Measurements from ENCODE around the gene KTI12.
"Not testable (repeated sequence)": the region's sequence is repeated elsewhere in the genome, so short reads cannot be mapped to it uniquely, and the experiment has no call there.

The KTI12 gene

GRCh38 chr1:52057255-52057654 is 23.6 kb upstream of the KTI12 start:
- Histone ChIP-seq H3K4me3 (peak overlapping the region; percentile 89), H3K27ac (peak overlapping the region; percentile 96), H3K4me1 (peaks cover 48% of the 10 kb centered on the region), H4K20me1 (peaks cover 81% of the 10 kb centered on the region), H3K9ac (peak overlapping the region; percentile 90), H3K27me3 (no peaks in the 10 kb centered on the region), H3K9me3 (no peaks in the 10 kb centered on the region), H3K4me2 (peak overlapping the region; percentile 92), H3K36me3 (peaks cover 32% of the 10 kb centered on the region)
- no peak for TF ChIP-seq Cebpa-rat (IDR thresholded peaks at IDR 0.05)

- Histone ChIP-seq H3K9me3 (no peaks in the 10 kb centered on the region), H3K27ac (peak overlapping the region; percentile 96), H3K4me2 (peak overlapping the region; percentile 92), H3K27me3 (no peaks in the 10 kb centered on the region), H4K20me1 (peaks cover 81% of the 10 kb centered on the region), H3K4me3 (peak overlapping the region; percentile 89), H3K36me3 (peaks cover 32% of the 10 kb centered on the region), H3K4me1 (peaks cover 48% of the 10 kb centered on the region), H3K9ac (peak overlapping the region; percentile 90)
- no peak for TF ChIP-seq Cebpa-rat (IDR thresholded peaks at IDR 0.05)
Observed at GRCh38 chr1:52056937-52057231, 23.3 kb upstream of the KTI12 start.

- Histone ChIP-seq H3K27me3 (no peaks in the 10 kb centered on the region), H3K4me3 (peak within 1 kb of the TSS; percentile 89), H3K4me2 (peak within 1 kb of the TSS; percentile 92), H3K9ac (peak within 1 kb of the TSS; percentile 90), H4K20me1 (peaks cover 80% of the 10 kb centered on the region), H3K36me3 (peaks cover 31% of the 10 kb centered on the region), H3K4me1 (peaks cover 48% of the 10 kb centered on the region), H3K27ac (peak within 1 kb of the TSS; percentile 96), H3K9me3 (no peaks in the 10 kb centered on the region)
- TF ChIP-seq Cebpa-rat (IDR thresholded peaks at IDR 0.05): no peak
Observed at GRCh38 chr1:52056163-52056936, 22.7 kb upstream of the KTI12 start, which contains the start of gene BTF3L4. Gene BTF3L4 (plus strand): TSS chr1:52056295. CDS start chr1:52059848, 3,553 bp downstream.

GRCh38 chr1:52055866-52056162 is 22.2 kb upstream of the KTI12 start:
- H3K9ac ChIP-seq: peak overlapping the region; percentile 90

GRCh38 chr1:52055066-52055865 is 21.7 kb upstream of the KTI12 start, which contains the start of gene TXNDC12:
Gene TXNDC12 (minus strand): TSS chr1:52055191. CDS start chr1:52055096, 95 bp downstream.
- H3K4me1 ChIP-seq: peaks cover 48% of the 10 kb centered on the region
- TF ChIP-seq Cebpa-rat (IDR thresholded peaks at IDR 0.05): peak; percentile 75
- H3K27ac ChIP-seq: peak within 1 kb of the TSS; percentile 96

More at GRCh38 chr1:52055866-52056162, 22.2 kb upstream of the KTI12 start:
- H4K20me1 ChIP-seq: peaks cover 79% of the 10 kb centered on the region
- peaks cover 48% of the 10 kb centered on the region for H3K4me1 ChIP-seq
- peaks cover 31% of the 10 kb centered on the region for H3K36me3 ChIP-seq
- TF ChIP-seq Cebpa-rat (IDR thresholded peaks at IDR 0.05): no peak
- H3K27ac ChIP-seq: peak overlapping the region; percentile 96
- peak overlapping the region; percentile 89 for H3K4me3 ChIP-seq
- no peaks in the 10 kb centered on the region for H3K9me3 ChIP-seq
- peak overlapping the region; percentile 92 for H3K4me2 ChIP-seq
- H3K27me3 ChIP-seq: no peaks in the 10 kb centered on the region

GRCh38 chr1:52054496-52055065 is 21.0 kb upstream of the KTI12 start:
- Histone ChIP-seq H3K4me1 (peaks cover 43% of the 10 kb centered on the region), H3K9me3 (no peaks in the 10 kb centered on the region), H3K4me3 (peak overlapping the region; percentile 89), H3K27ac (peak overlapping the region; percentile 96), H3K36me3 (peaks cover 25% of the 10 kb centered on the region), H4K20me1 (peaks cover 79% of the 10 kb centered on the region), H3K27me3 (no peaks in the 10 kb centered on the region), H3K9ac (peak overlapping the region; percentile 90), H3K4me2 (peak overlapping the region; percentile 92)
- TF ChIP-seq Cebpa-rat (IDR thresholded peaks at IDR 0.05): no peak

More at GRCh38 chr1:52055066-52055865, 21.7 kb upstream of the KTI12 start, which contains the start of gene TXNDC12:
- Histone ChIP-seq H3K4me2 (peak within 1 kb of the TSS; percentile 92), H3K4me3 (peak within 1 kb of the TSS; percentile 89), H4K20me1 (peaks cover 79% of the 10 kb centered on the region), H3K9ac (peak within 1 kb of the TSS; percentile 90), H3K9me3 (no peaks in the 10 kb centered on the region), H3K36me3 (peaks cover 27% of the 10 kb centered on the region), H3K27me3 (no peaks in the 10 kb centered on the region)

- no peaks in the 10 kb centered on the region for H3K9me3 ChIP-seq
- no peaks in the 10 kb centered on the region for H3K27me3 ChIP-seq
- no peak overlapping the region for H3K27ac ChIP-seq
- H3K4me2 ChIP-seq: peak overlapping the region; percentile 92
- no peak for TF ChIP-seq Cebpa-rat (IDR thresholded peaks at IDR 0.05)
- peaks cover 79% of the 10 kb centered on the region for H4K20me1 ChIP-seq
- peak overlapping the region; percentile 90 for H3K9ac ChIP-seq
- H3K4me1 ChIP-seq: peaks cover 36% of the 10 kb centered on the region
- H3K4me3 ChIP-seq: peak overlapping the region; percentile 89
- peaks cover 31% of the 10 kb centered on the region for H3K36me3 ChIP-seq
Observed at GRCh38 chr1:52053862-52054261, 20.3 kb upstream of the KTI12 start.

- not testable (repeated sequence) for H3K4me2 ChIP-seq, H3K27me3 ChIP-seq, H3K27ac ChIP-seq, H3K9ac ChIP-seq, H3K9me3 ChIP-seq, H3K4me3 ChIP-seq
- H3K4me1 ChIP-seq: peaks cover 16% of the 10 kb centered on the region
- H4K20me1 ChIP-seq: peaks cover 74% of the 10 kb centered on the region
- peaks cover 62% of the 10 kb centered on the region for H3K36me3 ChIP-seq
Observed at GRCh38 chr1:52049337-52049736, 15.7 kb upstream of the KTI12 start.

GRCh38 chr1:52045666-52046195 is 12.1 kb upstream of the KTI12 start:
- not testable (repeated sequence) for H3K4me3 ChIP-seq, H3K27ac ChIP-seq, H3K27me3 ChIP-seq, H3K4me2 ChIP-seq, H3K4me1 ChIP-seq, H3K9me3 ChIP-seq, H3K9ac ChIP-seq
- Histone ChIP-seq H4K20me1 (peaks cover 70% of the 10 kb centered on the region), H3K36me3 (peaks cover 74% of the 10 kb centered on the region)
